Activated naive CD8-positive, alpha-beta T cell treated with anti-CD3 and anti-CD28 coated beads, Interleukin-2, amount 10 ng/mL, durations not matched to agents 7 days and 5 days (primary cell): ENCODE results near the gene CDC25B. TPM values are rescaled to one million over a fixed set of nuclear protein-coding genes. Genes with fewer than 3 reads are reported as not detected.
A peak's percentile ranks its signal among the peaks of the same experiment; 100 is the strongest.

Experiments used
- ATAC-seq: fragments of 150-1000 bp; cut with Tn5 transposase; one replicate; pipeline ENCODE4 v1.10.0; 2021; ENCODE audit warnings: low read depth, moderate library complexity
- POLR2A ChIA-PET: fragments of 350-600 bp; sonication (Branson Sonifier 250); formaldehyde crosslinking; loops from one replicate; lab custom pipeline; 2021; ENCODE audit warnings: antibody characterized with exemption; lab: Charles Lee
- DNase-seq: peaks from one replicate; pipeline ENCODE4 v3.0.0; 2021
- H3K27ac Mint-ChIP-seq: one replicate; pipeline ENCODE4 v1.8.0; 2022; ENCODE audit warnings: mild to moderate bottlenecking, mixed read lengths
- H3K27me3 Mint-ChIP-seq: one replicate; pipeline ENCODE4 v1.8.0; 2022; ENCODE audit warnings: mild to moderate bottlenecking, moderate library complexity, mixed read lengths
- H3K36me3 Mint-ChIP-seq: one replicate; pipeline ENCODE4 v1.8.0; 2021; ENCODE audit warnings: mild to moderate bottlenecking, mixed read lengths
- H3K4me1 Mint-ChIP-seq: one replicate; pipeline ENCODE4 v1.8.0; 2021; ENCODE audit warnings: mixed read lengths
- H3K4me3 Mint-ChIP-seq: one replicate; pipeline ENCODE4 v1.8.0; 2022; ENCODE audit warnings: mild to moderate bottlenecking, moderate library complexity, mixed read lengths
- H3K9me3 Mint-ChIP-seq: one replicate; pipeline ENCODE4 v1.8.0; 2021; ENCODE audit warnings: mixed read lengths
- total RNA-seq, 2 experiments: library from RNA; stranded (reverse); gene quantifications; one replicate each; pipeline ENCODE4 v1.2.3, GENCODE V29; 2021

CDC25B gene
- total RNA-seq, 2 experiments from 2014 or later = 263 to 264 TPM

GRCh38 chr20:3755269-3755668, 40.8 kb upstream of the CDC25B start:
- POLR2A ChIA-PET = interaction anchor here (0.5 to 1.7 kb wide), 2 partner anchors 12 to 427 kb away, joined by 4 read pairs; partner anchors contain the start of gene ADISSP

GRCh38 chr20:3755814-3756480, 40.2 kb upstream of the CDC25B start:
- no peaks in the 10 kb centered on the region for H3K27me3 Mint-ChIP-seq
- no peak overlapping the region for H3K4me3 Mint-ChIP-seq
- H3K9me3 Mint-ChIP-seq = no peaks in the 10 kb centered on the region
- ATAC-seq (no peak), DNase-seq (no peak)
- H3K36me3 Mint-ChIP-seq = peaks cover 2% of the 10 kb centered on the region
- peaks cover 7% of the 10 kb centered on the region for H3K4me1 Mint-ChIP-seq
- POLR2A ChIA-PET = interaction anchor here (0.6 to 1.7 kb wide), 3 partner anchors 12 to 1375 kb away, joined by 3 to 5 read pairs (median 4); partner anchors contain the start of gene ADISSP
- no peak overlapping the region for H3K27ac Mint-ChIP-seq

More at GRCh38 chr20:3755269-3755668, 40.8 kb upstream of the CDC25B start:
- no peak for DNase-seq
- no peak for ATAC-seq
- H3K27ac Mint-ChIP-seq = no peak overlapping the region
- H3K36me3 Mint-ChIP-seq = peaks cover 2% of the 10 kb centered on the region
- no peaks in the 10 kb centered on the region for H3K27me3 Mint-ChIP-seq
- H3K9me3 Mint-ChIP-seq = no peaks in the 10 kb centered on the region
- no peak overlapping the region for H3K4me3 Mint-ChIP-seq
- H3K4me1 Mint-ChIP-seq = peaks cover 7% of the 10 kb centered on the region

GRCh38 chr20:3757268-3757667, 38.8 kb upstream of the CDC25B start:
- peaks cover 2% of the 10 kb centered on the region for H3K36me3 Mint-ChIP-seq
- peaks cover 7% of the 10 kb centered on the region for H3K4me1 Mint-ChIP-seq
- H3K27me3 Mint-ChIP-seq = no peaks in the 10 kb centered on the region
- no peak for DNase-seq
- ATAC-seq = no peak
- H3K27ac Mint-ChIP-seq = no peak overlapping the region
- no peaks in the 10 kb centered on the region for H3K9me3 Mint-ChIP-seq
- POLR2A ChIA-PET = interaction anchor here (0.6 to 1.5 kb wide), 2 partner anchors 10 to 1070 kb away, joined by 3 to 5 read pairs; partner anchors contain the start of gene ADISSP
- H3K4me3 Mint-ChIP-seq = no peak overlapping the region

GRCh38 chr20:3758566-3758965, 37.5 kb upstream of the CDC25B start:
- Mint-ChIP-seq H3K36me3 (peaks cover 2% of the 10 kb centered on the region), H3K4me3 (no peak overlapping the region), H3K9me3 (no peaks in the 10 kb centered on the region), H3K27ac (no peak overlapping the region), H3K27me3 (no peaks in the 10 kb centered on the region), H3K4me1 (peaks cover 2% of the 10 kb centered on the region)
- no peak for DNase-seq
- no peak for ATAC-seq
- POLR2A ChIA-PET = interaction anchor here (1.9 kb wide), 1 partner anchor 10 kb away, joined by 6 read pairs; the partner anchor contains the start of gene ADISSP

- POLR2A ChIA-PET = interaction anchor here (1.9 kb wide), 1 partner anchor 9 kb away, joined by 6 read pairs; the partner anchor contains the start of gene ADISSP
- Mint-ChIP-seq H3K36me3 (peaks cover 2% of the 10 kb centered on the region), H3K4me1 (peaks cover 2% of the 10 kb centered on the region)
These were observed 36.7 kb upstream of the CDC25B start for GRCh38 chr20:3759316-3759823.

GRCh38 chr20:3759884-3760283, 36.2 kb upstream of the CDC25B start:
- POLR2A ChIA-PET = interaction anchor here (1.9 kb wide), 1 partner anchor 8 kb away, joined by 6 read pairs; the partner anchor contains the start of gene ADISSP
- no peaks in the 10 kb centered on the region for H3K9me3 Mint-ChIP-seq
- peak overlapping the region; percentile 50 for H3K27ac Mint-ChIP-seq
- ATAC-seq (no peak), DNase-seq (no peak)
- peaks cover 3% of the 10 kb centered on the region for H3K36me3 Mint-ChIP-seq
- H3K4me3 Mint-ChIP-seq = no peak overlapping the region
- no peaks in the 10 kb centered on the region for H3K27me3 Mint-ChIP-seq
- H3K4me1 Mint-ChIP-seq = peaks cover 2% of the 10 kb centered on the region

More at GRCh38 chr20:3759316-3759823, 36.7 kb upstream of the CDC25B start:
- no peak for ATAC-seq
- H3K27ac Mint-ChIP-seq = peak overlapping the region; percentile 50
- H3K9me3 Mint-ChIP-seq = no peaks in the 10 kb centered on the region
- no peak overlapping the region for H3K4me3 Mint-ChIP-seq
- no peaks in the 10 kb centered on the region for H3K27me3 Mint-ChIP-seq
- DNase-seq = no peak

GRCh38 chr20:3760655-3761348, 35.3 kb upstream of the CDC25B start:
- POLR2A ChIA-PET = no interaction called here
- no peak for ATAC-seq
- no peaks in the 10 kb centered on the region for H3K9me3 Mint-ChIP-seq
- DNase-seq = no peak
- no peaks in the 10 kb centered on the region for H3K27me3 Mint-ChIP-seq
- H3K27ac Mint-ChIP-seq = no peak overlapping the region
- peaks cover 2% of the 10 kb centered on the region for H3K4me1 Mint-ChIP-seq
- peaks cover 3% of the 10 kb centered on the region for H3K36me3 Mint-ChIP-seq
- no peak overlapping the region for H3K4me3 Mint-ChIP-seq

GRCh38 chr20:3763671-3764601, 32.2 kb upstream of the CDC25B start:
- no peak overlapping the region for H3K4me3 Mint-ChIP-seq

GRCh38 chr20:3764659-3765058, 31.5 kb upstream of the CDC25B start:
- POLR2A ChIA-PET = no interaction called here
- H3K9me3 Mint-ChIP-seq = no peaks in the 10 kb centered on the region
- peaks cover 1% of the 10 kb centered on the region for H3K36me3 Mint-ChIP-seq
- ATAC-seq = no peak
- no peak for DNase-seq
- no peak overlapping the region for H3K4me3 Mint-ChIP-seq
- no peak overlapping the region for H3K27ac Mint-ChIP-seq
- H3K27me3 Mint-ChIP-seq = no peaks in the 10 kb centered on the region
- H3K4me1 Mint-ChIP-seq = peaks cover 18% of the 10 kb centered on the region

More at GRCh38 chr20:3763671-3764601, 32.2 kb upstream of the CDC25B start:
- ATAC-seq (no peak), DNase-seq (no peak)
- no peaks in the 10 kb centered on the region for H3K27me3 Mint-ChIP-seq
- POLR2A ChIA-PET = no interaction called here
- no peak overlapping the region for H3K27ac Mint-ChIP-seq
- no peaks in the 10 kb centered on the region for H3K9me3 Mint-ChIP-seq
- peaks cover 1% of the 10 kb centered on the region for H3K36me3 Mint-ChIP-seq
- H3K4me1 Mint-ChIP-seq = peaks cover 16% of the 10 kb centered on the region

GRCh38 chr20:3765171-3765882, 30.8 kb upstream of the CDC25B start:
- Mint-ChIP-seq H3K27ac (peak overlapping the region; percentile 21), H3K36me3 (peaks cover 1% of the 10 kb centered on the region), H3K9me3 (no peaks in the 10 kb centered on the region), H3K27me3 (no peaks in the 10 kb centered on the region), H3K4me3 (no peak overlapping the region), H3K4me1 (peaks cover 18% of the 10 kb centered on the region)
- ATAC-seq = no peak
- POLR2A ChIA-PET = interaction anchor here (0.6 to 3.8 kb wide), 3 partner anchors 14 to 960 kb away, joined by 3 to 28 read pairs (median 4); partner anchors contain the start of gene CENPB
- no peak for DNase-seq

- no peak overlapping the region for H3K27ac Mint-ChIP-seq
- H3K4me1 Mint-ChIP-seq = peaks cover 18% of the 10 kb centered on the region
These were observed 29.5 kb upstream of the CDC25B start for GRCh38 chr20:3766422-3767109.

More at GRCh38 chr20:3766422-3767109, 29.5 kb upstream of the CDC25B start:
- H3K9me3 Mint-ChIP-seq = no peaks in the 10 kb centered on the region
- peak overlapping the region; percentile 91 for H3K4me3 Mint-ChIP-seq
- peaks cover 1% of the 10 kb centered on the region for H3K36me3 Mint-ChIP-seq
- DNase-seq = no peak
- POLR2A ChIA-PET = interaction anchor here (0.7 to 3.8 kb wide), 6 partner anchors 13 to 950 kb away, joined by 3 to 28 read pairs (median 6); partner anchors contain the start of genes AP5S1, CDC25B and CENPB
- no peak for ATAC-seq
- H3K27me3 Mint-ChIP-seq = peaks cover 1% of the 10 kb centered on the region
